Stimulated activated naive CD8-positive, alpha-beta T cell treated with anti-CD3 and anti-CD28 coated beads, Interleukin-15, amount 100 ng/mL, for 72 hours (primary cell): Measurements from ENCODE around the gene SLC22A6.

ENCODE experiments used
- ATAC-seq: fragments of 150-1000 bp; cut with Tn5 transposase; 2 replicates; pipeline ENCODE4 v1.10.0; 2021; ENCODE audit warnings: mild to moderate bottlenecking, moderate library complexity
- DNase-seq, 2 donors: peaks; one replicate each; pipeline ENCODE4 v3.0.0; 2021 to 2022
- H3K27ac Mint-ChIP-seq, 2 donors: one replicate each; pipeline ENCODE4 v1.8.0; 2022; ENCODE audit warnings: mild to moderate bottlenecking in 2 of 2, mixed read lengths in 2 of 2, moderate library complexity in 2 of 2
- H3K27me3 Mint-ChIP-seq: one replicate; pipeline ENCODE4 v1.8.0; 2022; ENCODE audit warnings: mixed read lengths
- H3K4me1 Mint-ChIP-seq: one replicate; pipeline ENCODE4 v1.8.0; 2022; ENCODE audit warnings: mild to moderate bottlenecking, mixed read lengths
- H3K4me3 Mint-ChIP-seq, 2 donors: one replicate each; pipeline ENCODE4 v1.8.0; 2022; ENCODE audit warnings: mild to moderate bottlenecking in 2 of 2, mixed read lengths in 2 of 2, moderate library complexity in 1 of 2
- H3K9me3 Mint-ChIP-seq, 2 donors: one replicate each; pipeline ENCODE4 v1.8.0; 2022; ENCODE audit warnings: mixed read lengths in 2 of 2

SLC22A6 gene

GRCh38 chr11:62926680-62927455 lies 57.9 kb downstream of the SLC22A6 start:
- Mint-ChIP-seq H3K27me3 (peaks cover 92% of the 10 kb centered on the region), H3K4me1 (peaks cover 43% of the 10 kb centered on the region), H3K27ac (no peak overlapping the region), H3K4me3 (peak overlapping the region in 1 of 2 donors; percentile 76), H3K9me3 (no peaks in the 10 kb centered on the region)
- no peak for ATAC-seq
- no peak for DNase-seq
